AG09319 (cell line): ENCODE data around the gene SPDL1.

Source experiments
- DNase-seq: peaks from one replicate; pipeline ENCODE4 v3.0.0-alpha.2; 2010; ENCODE audit warnings: low read depth; ENCODE audit errors: extremely low read depth
- CTCF ChIP-seq: IDR thresholded peaks from 2 replicates; pipeline ENCODE4 v1.5.1; 2011; ENCODE audit warnings: low read depth, mild to moderate bottlenecking, inconsistent platforms, low read length, moderate library complexity

SPDL1 gene

GRCh38 chr5:169628892-169629291 is 45.3 kb downstream of the SPDL1 start:
- TF ChIP-seq CTCF, result no peak
- DNase-seq, result no peak

GRCh38 chr5:169629847-169630548 is 46.4 kb downstream of the SPDL1 start:
- TF ChIP-seq CTCF, result no peak
- DNase-seq, result no peak

GRCh38 chr5:169631360-169631759 is 47.8 kb downstream of the SPDL1 start:
- DNase-seq, result peak; percentile 59
- no peak for TF ChIP-seq CTCF

DNA sequence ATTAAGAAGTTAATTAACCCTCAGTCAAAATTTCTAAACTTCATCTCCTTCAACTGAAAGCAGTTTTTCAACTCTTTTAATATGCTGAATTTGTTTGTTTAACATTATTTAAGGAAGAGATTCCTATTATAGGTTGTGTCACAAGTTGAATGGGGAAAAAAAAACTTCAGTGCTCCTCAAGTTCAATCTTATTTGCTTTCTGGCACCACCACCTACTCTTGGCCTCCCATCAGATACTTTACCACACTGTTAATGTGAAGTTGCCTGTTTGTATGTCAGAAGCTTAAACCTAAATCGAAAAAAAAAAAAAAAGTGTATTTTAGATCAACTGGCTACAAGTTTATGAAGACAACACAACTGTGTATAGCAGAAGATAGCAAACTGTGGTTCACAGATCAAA is 49.4 kb downstream of the SPDL1 start:
- no peak for TF ChIP-seq CTCF
- no peak for DNase-seq

- no peak for TF ChIP-seq CTCF
- DNase-seq, result no peak
These were observed 51.0 kb downstream of the SPDL1 start for GRCh38 chr5:169634606-169635005.

- TF ChIP-seq CTCF, result no peak
- no peak for DNase-seq
These were observed 52.4 kb downstream of the SPDL1 start for GRCh38 chr5:169635936-169636335.

- DNase-seq, result no peak
- TF ChIP-seq CTCF, result no peak
These were observed 53.0 kb downstream of the SPDL1 start for GRCh38 chr5:169636477-169637084.
